PC-9 (cell line): Measurements from ENCODE around the gene SEPTIN11. TPM values are rescaled to one million over a fixed set of nuclear protein-coding genes. Genes with fewer than 3 reads are reported as not detected.

ENCODE experiments used
- BruUV-seq: library from RNA; stranded (reverse); fragments of 400-500 nt; replicated peaks from 2 replicates; lab custom pipeline; 2021; lab: Mats Ljungman, UMichigan
- CTCF ChIA-PET: fragments of 300-600 bp; sonication (Branson Sonifier 250); formaldehyde crosslinking; loops from one replicate; lab custom pipeline; 2022; ENCODE audit warnings: antibody characterized with exemption; lab: Charles Lee
- POLR2A ChIA-PET: fragments of 300-600 bp; sonication (Branson Sonifier 250); formaldehyde crosslinking; loops from one replicate; lab custom pipeline; 2022; ENCODE audit warnings: antibody characterized with exemption; ENCODE audit not compliant: unreplicated experiment; lab: Charles Lee
- DNase-seq, 2 experiments: peaks; one replicate each; pipeline versions ENCODE4 v3.0.0 to v3.0.0-alpha.2; 2015 to 2022; ENCODE audit warnings: mixed read lengths in 1 of 2
- H2AFZ ChIP-seq: fragments of 200-600 bp; sonication (generic); 2 replicates; pipeline ENCODE4 v1.8.1; 2017; ENCODE audit warnings: antibody characterized with exemption
- H3F3A ChIP-seq: fragments of 200-600 bp; sonication (generic); 2 replicates; pipeline ENCODE4 v1.8.1; 2017; ENCODE audit warnings: antibody characterized with exemption, mild to moderate bottlenecking, low read depth; ENCODE audit not compliant: insufficient read depth
- H3K27ac ChIP-seq: fragments of 200-600 bp; sonication (generic); 2 replicates; pipeline ENCODE4 v1.6.1; 2016; ENCODE audit warnings: mixed run types
- H3K27me3 ChIP-seq: fragments of 200-600 bp; sonication (generic); 2 replicates; pipeline ENCODE4 v1.6.1; 2016; ENCODE audit warnings: low read depth, mixed run types; ENCODE audit not compliant: insufficient read depth
- H3K36me3 ChIP-seq: fragments of 200-600 bp; sonication (generic); 2 replicates; pipeline ENCODE4 v1.6.1; 2016; ENCODE audit warnings: low read depth, mixed run types
- H3K4me1 ChIP-seq: fragments of 200-600 bp; sonication (generic); replicated peaks from 2 replicates; pipeline ENCODE4 v1.6.1; 2016; ENCODE audit warnings: mixed run types; ENCODE audit not compliant: insufficient read depth
- H3K4me2 ChIP-seq: fragments of 200-600 bp; sonication (generic); 2 replicates; pipeline ENCODE4 v1.6.1; 2017; ENCODE audit warnings: mixed run types
- H3K4me3 ChIP-seq: fragments of 200-600 bp; sonication (generic); 2 replicates; pipeline ENCODE4 v1.6.1; 2016; ENCODE audit warnings: mixed run types
- H3K79me2 ChIP-seq: fragments of 200-600 bp; sonication (generic); 2 replicates; pipeline ENCODE4 v1.6.1; 2017; ENCODE audit warnings: low read depth, mixed run types
- H3K9me2 ChIP-seq: fragments of 200-600 bp; sonication (generic); 2 replicates; pipeline ENCODE4 v1.8.1; 2017; ENCODE audit warnings: mild to moderate bottlenecking; ENCODE audit not compliant: insufficient read depth
- H3K9me3 ChIP-seq: fragments of 200-600 bp; sonication (generic); 2 replicates; pipeline ENCODE4 v1.8.1; 2016; ENCODE audit warnings: low read depth; ENCODE audit not compliant: insufficient read depth
- H4K20me1 ChIP-seq: fragments of 200-600 bp; sonication (generic); 2 replicates; pipeline ENCODE4 v1.8.1; 2017; ENCODE audit not compliant: insufficient read depth
- EZH2 ChIP-seq: fragments of 200-600 bp; sonication (generic); IDR thresholded peaks from 2 replicates; pipeline ENCODE4 v1.8.0; 2017; ENCODE audit warnings: antibody characterized with exemption, low read depth
- intact Hi-C: fragments of 100-400 bp; cut with micrococcal nuclease; formaldehyde crosslinking; loops from one replicate; pipeline ENCODE4 v1.10.0; 2022; ENCODE audit not compliant: unreplicated experiment
- total RNA-seq: library from RNA; stranded (reverse); gene quantifications from 2 replicates; pipeline ENCODE4 v1.2.3, GENCODE V29; 2021
- TF ChIP-seq, protein P1 (sequence below): fragments of 200-600 bp; sonication (generic); conservative IDR thresholded peaks from 2 replicates; pipeline ENCODE4 v1.6.1; 2017; ENCODE audit warnings: mixed run types, antibody characterized with exemption, mild to moderate bottlenecking, moderate library complexity

The SEPTIN11 gene
- total RNA-seq, 1 experiment from 2014 or later = 48.1 TPM

GRCh38 chr4:76920715-76921114 is 28.8 kb upstream of the SEPTIN11 start:
- no peaks in the 10 kb centered on the region for H4K20me1 ChIP-seq
- CTCF ChIA-PET = no interaction called here
- no peak overlapping the region for H3K27ac ChIP-seq
- H3K9me2 ChIP-seq = no peaks in the 10 kb centered on the region
- no peaks in the 10 kb centered on the region for H3F3A ChIP-seq
- no peak for DNase-seq
- H3K27me3 ChIP-seq = no peaks in the 10 kb centered on the region
- H3K36me3 ChIP-seq = no peaks in the 10 kb centered on the region
- H2AFZ ChIP-seq = no peak overlapping the region
- no peaks in the 10 kb centered on the region for H3K9me3 ChIP-seq
- no peak overlapping the region for H3K4me3 ChIP-seq
- intact Hi-C loops = no loop called here
- POLR2A ChIA-PET = no interaction called here
- H3K4me1 ChIP-seq = no peaks in the 10 kb centered on the region
- no peak overlapping the region for H3K4me2 ChIP-seq
- no TSS peak for BruUV-seq
- no peaks in the 10 kb centered on the region for H3K79me2 ChIP-seq
- TF ChIP-seq, protein P1, sequence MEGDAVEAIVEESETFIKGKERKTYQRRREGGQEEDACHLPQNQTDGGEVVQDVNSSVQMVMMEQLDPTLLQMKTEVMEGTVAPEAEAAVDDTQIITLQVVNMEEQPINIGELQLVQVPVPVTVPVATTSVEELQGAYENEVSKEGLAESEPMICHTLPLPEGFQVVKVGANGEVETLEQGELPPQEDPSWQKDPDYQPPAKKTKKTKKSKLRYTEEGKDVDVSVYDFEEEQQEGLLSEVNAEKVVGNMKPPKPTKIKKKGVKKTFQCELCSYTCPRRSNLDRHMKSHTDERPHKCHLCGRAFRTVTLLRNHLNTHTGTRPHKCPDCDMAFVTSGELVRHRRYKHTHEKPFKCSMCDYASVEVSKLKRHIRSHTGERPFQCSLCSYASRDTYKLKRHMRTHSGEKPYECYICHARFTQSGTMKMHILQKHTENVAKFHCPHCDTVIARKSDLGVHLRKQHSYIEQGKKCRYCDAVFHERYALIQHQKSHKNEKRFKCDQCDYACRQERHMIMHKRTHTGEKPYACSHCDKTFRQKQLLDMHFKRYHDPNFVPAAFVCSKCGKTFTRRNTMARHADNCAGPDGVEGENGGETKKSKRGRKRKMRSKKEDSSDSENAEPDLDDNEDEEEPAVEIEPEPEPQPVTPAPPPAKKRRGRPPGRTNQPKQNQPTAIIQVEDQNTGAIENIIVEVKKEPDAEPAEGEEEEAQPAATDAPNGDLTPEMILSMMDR = no peak
- TF ChIP-seq EZH2 = no peak

- Histone ChIP-seq H3K4me2 (no peak overlapping the region), H3K4me1 (no peaks in the 10 kb centered on the region), H3K27me3 (no peaks in the 10 kb centered on the region), H4K20me1 (no peaks in the 10 kb centered on the region), H3K36me3 (no peaks in the 10 kb centered on the region), H3K4me3 (no peak overlapping the region), H3F3A (no peaks in the 10 kb centered on the region), H3K9me3 (no peaks in the 10 kb centered on the region), H3K27ac (no peak overlapping the region), H2AFZ (no peak overlapping the region), H3K79me2 (no peaks in the 10 kb centered on the region), H3K9me2 (no peaks in the 10 kb centered on the region)
- CTCF ChIA-PET = no interaction called here
- intact Hi-C loops = no loop called here
- BruUV-seq = no TSS peak
- no peak for TF ChIP-seq EZH2
- TF ChIP-seq, protein P1 = no peak
- POLR2A ChIA-PET = no interaction called here
- no peak for DNase-seq
Observed at GRCh38 chr4:76923619-76924357, 25.8 kb upstream of the SEPTIN11 start.

DNA sequence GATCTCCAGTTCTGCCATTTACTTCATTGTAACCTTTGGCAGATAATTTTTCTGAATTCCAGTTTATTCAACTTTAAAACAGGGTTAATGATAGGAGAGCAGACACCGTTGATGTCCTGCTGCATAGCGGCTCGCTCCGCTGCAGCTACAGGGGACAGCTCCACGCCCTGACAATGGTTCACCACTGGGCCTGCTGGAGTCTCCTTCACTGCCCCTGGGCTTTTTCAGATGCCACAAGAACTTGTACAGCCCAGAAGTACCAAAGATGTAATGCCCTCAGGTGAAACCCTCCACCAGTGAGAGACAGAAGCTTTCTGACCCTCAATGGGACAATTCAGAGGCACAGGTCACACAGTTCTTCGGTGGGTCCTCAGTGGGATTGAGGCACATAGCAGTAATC is 22.7 kb upstream of the SEPTIN11 start:
- Histone ChIP-seq H3K4me2 (no peak overlapping the region), H3K4me3 (no peak overlapping the region), H2AFZ (no peak overlapping the region), H3F3A (no peaks in the 10 kb centered on the region), H3K27me3 (no peaks in the 10 kb centered on the region), H3K9me2 (no peaks in the 10 kb centered on the region), H3K79me2 (no peaks in the 10 kb centered on the region), H3K27ac (no peak overlapping the region), H3K36me3 (no peaks in the 10 kb centered on the region), H3K4me1 (no peaks in the 10 kb centered on the region), H4K20me1 (no peaks in the 10 kb centered on the region), H3K9me3 (no peaks in the 10 kb centered on the region)
- intact Hi-C loops = no loop called here
- CTCF ChIA-PET = no interaction called here
- POLR2A ChIA-PET = interaction anchor here (0.5 kb wide), 1 partner anchor 15 kb away, joined by 10 read pairs; no protein-coding TSS in a partner anchor
- TF ChIP-seq, protein P1 = no peak
- no peak for TF ChIP-seq EZH2
- no TSS peak for BruUV-seq
- DNase-seq = no peak
